ENCODE measurements around the gene NYNRIN. TPM values are rescaled to one million over a fixed set of nuclear protein-coding genes. Genes with fewer than 3 reads are reported as not detected.

NYNRIN gene
- total and polyA plus RNA-seq, 2 of the 4 experiments (the other 2 are of a cell fraction), result 2.2 to 5.4 TPM

DNA sequence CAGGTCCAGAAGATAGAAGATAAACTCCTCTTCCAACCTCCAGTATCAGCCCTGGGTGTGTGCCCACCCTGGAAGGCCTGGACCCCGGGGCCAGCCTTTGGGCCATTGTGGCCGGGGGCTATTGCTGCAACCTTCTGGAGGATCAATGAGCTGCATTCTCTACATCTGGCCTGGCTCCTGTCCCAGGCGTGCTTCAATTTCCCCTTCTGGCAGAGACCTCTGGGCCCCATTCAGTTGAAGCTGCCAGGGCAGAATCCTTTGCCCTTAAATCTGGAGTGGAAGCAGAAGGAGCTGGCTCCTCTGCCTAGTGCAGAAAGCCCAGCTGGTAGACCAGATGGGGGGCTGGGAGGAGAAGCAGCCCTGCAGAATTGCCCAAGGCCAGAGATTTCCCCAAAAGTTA is 10.0 kb downstream of the NYNRIN start:
- peaks cover 0 to 2% of the 10 kb centered on the region in 2 experiments; a peak in 1 of 4 replicates for H3K79me1 ChIP-seq (ENCODE audit: low read depth in 1 of 2, low read length in 2 of 2)
- DNase-seq (no peak), ATAC-seq (ENCODE audit: low read depth) (no peak)
- no peak overlapping the region for H3K4me3 ChIP-seq (ENCODE audit: insufficient read depth, low read depth, low read length)
- H4K20me1 ChIP-seq (ENCODE audit: insufficient read depth, low read length), result 0 out of 2 replicates have a peak, but pooled peaks cover 3% of the 10 kb centered on the region
- H3K4ac ChIP-seq (ENCODE audit: low read depth, low read length), result no peak overlapping the region
- no peak overlapping the region for H3K27ac ChIP-seq (ENCODE audit: insufficient read depth, low read length)
- ChIA-PET CTCF (interaction anchor here (1.2 kb wide), 1 partner anchor 28 kb away, joined by 4 read pairs; no protein-coding TSS in a partner anchor), POLR2A (ENCODE audit: unreplicated experiment) (no interaction called here)
- H4K5ac ChIP-seq (ENCODE audit: low read depth, low read length), result no peak overlapping the region
- H3K56ac ChIP-seq (ENCODE audit: extremely low read depth, insufficient read depth, low read length), result no peak overlapping the region
- no peaks in the 10 kb centered on the region for H3K27me3 ChIP-seq (ENCODE audit: control insufficient read depth, insufficient read depth, low read length)
- no TSS peak for BruUV-seq (replicated peaks)
- peaks cover 32% of the 10 kb centered on the region; the same call in 1 of the 2 replicates for H3K36me3 ChIP-seq (ENCODE audit: control insufficient read depth, insufficient read depth, low read length)
- H2AFZ ChIP-seq (replicated peaks; ENCODE audit: low read length, poor library complexity), result no peak overlapping the region
- 60% methylated on average over 1 of the region's 3 CpGs; no CpG with 5 or more reads in 1 of the 2 experiments for WGBS, 2 experiments (ENCODE audit: extremely low coverage in 2 of 2, insufficient read length in 1 of 2)
- TF ChIP-seq MAZ (IDR thresholded peaks at IDR 0.05; ENCODE audit: borderline replicate concordance, low read depth, low read length) (no peak), USF2 (IDR thresholded peaks at IDR 0.05; ENCODE audit: low read depth, low read length) (no peak), POLR2A (IDR thresholded peaks at IDR 0.05; ENCODE audit: low read depth, low read length) (no peak), MAFK (IDR thresholded peaks at IDR 0.05; ENCODE audit: low read depth, low read length) (no peak), BHLHE40 (IDR thresholded peaks at IDR 0.05; ENCODE audit: low read depth, low read length) (no peak)
- no peak overlapping the region for H2BK120ac ChIP-seq (ENCODE audit: low read depth, low read length)
- H4K91ac ChIP-seq (ENCODE audit: insufficient read depth, low read depth, low read length), result no peak overlapping the region
- no peak overlapping the region for H2BK5ac ChIP-seq (ENCODE audit: low read depth, low read length, poor library complexity, severe bottlenecking)
- no peak overlapping the region for H3K4me2 ChIP-seq (ENCODE audit: low read depth, low read length)
- no peak overlapping the region for H3K23ac ChIP-seq (ENCODE audit: low read depth, low read length)
- H2BK15ac ChIP-seq (ENCODE audit: low read depth, low read length), result no peak overlapping the region
- intact Hi-C loops (cut with micrococcal nuclease) (no loop called here), dilution Hi-C loops (cut with HindIII; ENCODE audit: low sequenced_read_pairs, unreplicated experiment) (no loop called here), in situ Hi-C loops (cut with MboI; ENCODE audit: low sequenced_read_pairs) (no loop called here)
- H3K4me1 ChIP-seq (ENCODE audit: control insufficient read depth, insufficient read depth, low read length), result no peaks in the 10 kb centered on the region
- peaks cover 6% of the 10 kb centered on the region; the same call in 1 of the 2 replicates for H3K9me1 ChIP-seq (ENCODE audit: insufficient read depth, low read length)
- no peak overlapping the region for H2AK5ac ChIP-seq (ENCODE audit: low read depth, low read length)
- H3K9me3 ChIP-seq (ENCODE audit: control insufficient read depth, insufficient read depth, low read length), result no peaks in the 10 kb centered on the region
- no peak overlapping the region for H4K8ac ChIP-seq (ENCODE audit: low read depth in 2 of 2, low read length in 2 of 2)
- no peak overlapping the region for H2BK20ac ChIP-seq (ENCODE audit: low read depth, low read length)
- H2AK9ac ChIP-seq (replicated peaks; ENCODE audit: low read depth, low read length, poor library complexity), result no peak overlapping the region
- no peak overlapping the region for H3K14ac ChIP-seq (replicated peaks; ENCODE audit: low read depth, low read length)
- H3K9ac ChIP-seq (ENCODE audit: low read depth, low read length), result no peak overlapping the region
- H3K18ac ChIP-seq (ENCODE audit: low read depth, low read length), result no peak overlapping the region

All from IMR-90 (cell line).